Skin of body (tissue), 2 donors: Measurements from ENCODE around the gene CEACAM16. TPM values are rescaled to one million over a fixed set of nuclear protein-coding genes. Genes with fewer than 3 reads are reported as not detected.
"Not testable (repeated sequence)": the region's sequence is repeated elsewhere in the genome, so short reads cannot be mapped to it uniquely, and the experiment has no call there.

ENCODE experiments used
- DNase-seq: peaks from one replicate; lab custom pipeline; 2025; lab: John Stamatoyannopoulos, UW
- total RNA-seq: library from RNA; depleted of rRNA; stranded (reverse); fragments of >200 nt; gene quantifications from one replicate; pipeline ENCODE4 v1.2.3, GENCODE V29; 2014

The CEACAM16 gene
- total RNA-seq, 1 donor from 2014 or later: not detected

DNA sequence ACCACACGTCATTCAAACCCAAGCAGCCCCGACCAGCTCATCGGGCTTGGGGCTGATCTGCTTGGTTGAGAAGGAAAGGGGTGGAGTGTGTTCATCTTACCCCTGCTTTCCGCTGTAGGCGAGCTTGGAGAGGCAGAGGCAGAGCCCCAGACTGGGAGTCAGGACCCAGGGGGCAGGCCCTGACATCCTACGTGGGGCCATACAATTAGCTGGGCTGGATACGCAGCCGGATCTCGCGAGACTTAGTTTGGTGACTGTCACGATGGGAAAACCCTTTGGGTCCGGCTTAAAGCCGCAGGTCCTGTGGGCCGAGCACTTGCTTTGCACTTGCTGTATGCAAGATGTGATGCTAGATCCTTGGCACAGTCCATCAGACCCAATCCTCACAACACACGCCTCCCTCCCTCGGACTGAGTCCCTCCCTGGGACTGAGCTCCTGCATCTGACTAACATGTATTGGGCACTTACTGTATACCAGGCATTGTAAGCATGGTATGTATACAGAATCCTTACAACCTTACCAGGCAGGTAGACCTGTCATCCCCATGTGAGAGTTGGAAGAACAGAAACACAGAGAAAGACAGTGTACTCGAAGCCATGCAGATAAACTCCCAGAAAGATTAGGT, 3.7 kb downstream of the CEACAM16 start:
- no peak for DNase-seq

DNA sequence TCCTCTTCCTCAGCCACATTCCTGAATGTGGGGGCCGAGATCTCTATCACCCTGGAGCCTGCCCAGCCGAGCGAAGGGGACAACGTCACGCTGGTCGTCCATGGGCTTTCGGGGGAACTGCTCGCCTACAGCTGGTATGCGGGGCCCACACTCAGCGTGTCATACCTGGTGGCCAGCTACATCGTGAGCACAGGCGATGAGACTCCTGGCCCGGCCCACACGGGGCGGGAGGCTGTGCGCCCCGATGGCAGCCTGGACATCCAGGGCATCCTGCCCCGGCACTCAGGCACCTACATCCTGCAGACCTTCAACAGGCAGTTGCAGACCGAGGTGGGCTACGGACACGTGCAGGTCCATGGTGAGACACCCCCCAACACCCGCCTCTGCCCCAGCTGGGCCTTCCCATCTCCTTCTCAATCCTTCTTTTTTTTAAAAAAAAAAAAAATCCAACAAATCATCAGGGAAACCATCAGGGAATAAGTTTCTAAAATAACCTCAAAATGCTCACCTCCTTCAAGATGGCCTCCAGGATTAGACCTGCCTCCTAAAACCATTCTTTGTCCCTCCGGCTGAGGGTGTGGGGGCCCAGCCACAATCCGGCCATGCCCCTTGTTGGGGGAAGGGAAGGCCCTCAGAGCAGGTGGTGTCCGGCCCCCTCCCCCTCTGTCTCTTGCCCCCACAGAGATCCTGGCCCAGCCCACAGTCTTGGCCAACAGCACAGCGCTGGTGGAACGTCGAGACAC, 4.6 kb downstream of the CEACAM16 start:
- no peak for DNase-seq

DNA sequence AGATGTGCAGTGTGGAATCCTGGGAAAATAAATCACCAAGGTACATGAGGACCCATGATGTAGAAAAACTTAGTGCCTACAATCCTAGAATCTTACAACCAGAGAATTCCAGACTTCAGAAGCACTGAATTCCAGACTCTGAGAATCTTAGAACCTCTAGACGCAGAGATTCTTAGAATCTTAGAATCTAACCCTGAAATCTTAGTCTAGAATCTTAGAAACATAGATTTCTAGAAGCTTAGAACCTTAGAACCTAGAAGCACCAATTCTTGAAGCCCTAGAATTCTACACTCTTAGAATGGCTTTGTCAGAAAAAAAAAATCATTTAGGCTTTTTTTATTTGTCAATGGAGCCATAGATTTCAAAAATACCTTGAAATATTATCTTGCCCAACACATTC, 6.0 kb downstream of the CEACAM16 start:
- no peak for DNase-seq

DNA sequence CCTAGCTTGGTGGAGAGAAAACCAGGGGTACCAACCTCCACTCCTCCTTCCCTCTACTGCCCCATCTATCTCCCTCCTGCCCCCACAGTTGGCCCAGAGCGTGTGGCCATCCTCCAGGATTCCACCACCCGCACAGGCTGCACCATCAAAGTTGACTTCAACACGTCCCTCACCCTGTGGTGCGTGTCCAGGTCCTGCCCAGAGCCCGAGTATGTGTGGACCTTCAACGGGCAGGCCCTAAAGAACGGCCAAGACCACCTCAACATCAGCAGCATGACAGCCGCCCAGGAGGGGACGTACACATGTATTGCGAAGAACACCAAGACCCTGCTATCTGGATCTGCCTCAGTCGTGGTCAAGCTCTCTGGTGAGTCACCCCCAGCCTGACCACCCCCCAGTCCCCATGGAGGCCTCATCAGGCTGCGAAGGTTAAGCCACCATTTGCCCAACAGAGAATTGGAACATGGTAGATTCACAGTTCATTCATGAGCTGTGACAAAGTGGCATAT, 6.6 kb downstream of the CEACAM16 start:
- no peak for DNase-seq

DNA sequence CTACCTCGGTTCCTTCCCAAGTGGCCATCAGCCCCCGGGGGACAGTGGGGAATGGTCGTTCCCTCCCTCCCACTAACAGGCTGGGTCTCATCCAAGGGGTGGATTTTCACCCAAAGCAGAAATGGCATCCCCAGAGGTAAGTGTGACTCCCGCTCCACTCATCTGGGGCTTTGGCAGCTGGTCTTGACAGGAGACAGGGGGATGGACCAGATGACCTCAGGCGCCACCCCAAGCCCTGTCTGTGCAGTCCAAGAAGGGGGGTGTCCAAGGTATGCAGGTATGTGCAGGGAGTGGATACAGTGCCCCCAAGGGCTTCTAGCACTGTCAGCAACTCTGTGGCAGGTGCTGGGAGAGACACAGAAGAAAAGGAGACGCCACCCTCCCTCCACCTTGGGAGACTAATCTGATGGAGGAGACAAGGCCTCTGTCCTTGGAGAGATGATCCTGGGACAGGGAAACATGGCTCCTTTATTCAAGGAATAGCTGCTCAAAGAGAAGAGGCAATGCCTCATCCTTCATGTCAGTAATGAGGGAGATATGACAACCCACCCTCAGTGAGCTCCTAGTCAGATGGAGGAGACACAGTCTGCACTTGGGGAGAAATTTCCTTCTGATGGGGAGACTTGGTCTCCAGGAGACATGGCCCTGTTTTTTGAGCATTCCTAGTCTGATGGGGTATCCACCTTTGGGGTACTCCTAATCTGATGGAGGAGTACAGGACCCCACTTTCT, 7.7 kb downstream of the CEACAM16 start:
- no peak for DNase-seq

DNA sequence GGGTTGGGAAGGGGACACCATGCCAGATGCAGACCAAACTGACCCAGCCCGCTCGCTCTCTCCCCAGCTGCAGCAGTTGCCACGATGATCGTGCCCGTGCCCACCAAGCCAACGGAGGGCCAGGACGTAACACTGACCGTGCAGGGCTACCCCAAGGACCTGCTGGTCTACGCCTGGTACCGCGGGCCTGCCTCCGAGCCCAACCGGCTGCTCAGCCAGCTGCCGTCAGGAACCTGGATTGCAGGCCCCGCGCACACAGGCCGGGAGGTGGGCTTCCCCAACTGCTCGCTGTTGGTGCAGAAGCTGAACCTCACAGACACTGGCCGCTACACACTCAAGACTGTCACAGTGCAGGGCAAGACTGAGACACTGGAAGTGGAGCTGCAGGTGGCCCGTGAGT, 8.8 kb downstream of the CEACAM16 start:
- DNase-seq: no peak

DNA sequence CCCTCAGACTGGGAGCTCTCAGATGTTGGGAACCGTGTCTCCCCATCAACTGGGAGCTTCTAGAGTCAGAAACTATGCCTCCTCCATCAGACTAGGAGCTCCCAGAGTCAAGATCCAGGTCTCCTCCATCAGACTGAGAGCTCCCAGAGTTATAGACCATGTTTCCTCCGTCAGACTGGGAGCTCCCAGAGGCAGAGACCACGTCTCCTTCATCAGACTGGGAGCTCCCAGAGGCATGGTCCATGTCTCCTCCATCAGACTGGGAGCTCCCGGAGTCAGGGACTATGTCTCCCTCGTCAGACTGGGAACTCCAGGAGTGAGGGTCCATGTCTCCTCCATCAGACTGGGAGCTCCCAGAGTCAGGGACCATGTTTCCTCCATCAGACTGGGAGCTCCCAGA, 10.0 kb downstream of the CEACAM16 start:
- no peak for DNase-seq

DNA sequence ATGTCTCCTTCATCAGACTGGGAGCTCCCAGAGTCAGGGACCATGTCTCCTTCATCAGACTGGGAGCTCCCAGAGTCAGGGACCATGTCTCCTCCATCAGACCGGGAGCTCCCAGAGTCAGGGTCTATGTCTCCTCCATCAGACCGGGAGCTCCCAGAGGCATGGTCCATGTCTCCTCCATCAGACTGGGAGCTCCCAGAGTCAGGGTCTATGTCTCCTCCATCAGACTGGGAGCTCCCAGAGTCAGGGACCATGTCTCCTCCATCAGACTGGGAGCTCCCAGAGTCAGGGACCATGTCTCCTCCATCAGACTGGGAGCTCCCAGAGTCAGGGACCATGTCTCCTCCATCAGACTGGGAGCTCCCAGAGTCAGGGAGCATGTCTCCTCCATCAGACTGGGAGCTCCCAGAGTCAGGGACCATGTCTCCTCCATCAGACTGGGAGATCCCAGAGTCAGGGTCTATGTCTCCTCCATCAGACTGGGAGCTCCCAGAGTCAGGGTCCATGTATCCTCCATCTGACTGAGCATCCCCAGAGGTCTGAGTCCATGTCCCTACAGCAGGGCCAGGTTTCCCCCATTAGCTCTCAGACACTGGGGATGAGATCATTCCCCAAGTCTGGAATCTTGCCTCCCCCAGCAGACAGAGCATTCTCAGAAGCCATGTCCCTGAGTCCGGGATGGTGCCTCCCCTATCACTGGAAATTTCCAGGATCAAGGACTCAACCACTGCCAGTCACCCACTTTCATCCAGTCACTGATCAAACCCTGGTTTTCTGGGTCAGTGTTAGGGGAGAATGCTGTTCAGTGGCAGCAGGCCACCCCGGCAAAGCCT, 10.7 kb downstream of the CEACAM16 start:
- not testable (repeated sequence) for DNase-seq

DNA sequence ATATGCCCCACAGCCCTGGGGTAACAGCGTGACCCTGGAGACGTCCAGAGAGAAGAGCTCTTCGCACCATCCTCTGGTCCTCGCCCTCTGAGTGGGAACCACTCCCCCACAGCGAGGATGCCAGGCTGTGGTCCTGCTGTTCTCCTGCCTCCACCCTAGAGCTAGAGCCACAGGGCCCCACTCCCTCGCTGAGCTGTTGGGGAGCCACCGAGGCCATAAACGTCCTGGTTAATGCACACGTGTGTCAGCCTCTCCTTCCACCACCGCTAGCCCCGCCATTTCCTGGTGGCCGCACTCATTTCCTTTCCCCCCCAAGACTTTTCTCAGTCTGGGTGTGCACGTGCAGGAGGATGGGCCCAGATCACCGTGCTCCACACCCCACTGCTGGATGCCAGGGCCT, 11.5 kb downstream of the CEACAM16 start:
- no peak for DNase-seq

DNA sequence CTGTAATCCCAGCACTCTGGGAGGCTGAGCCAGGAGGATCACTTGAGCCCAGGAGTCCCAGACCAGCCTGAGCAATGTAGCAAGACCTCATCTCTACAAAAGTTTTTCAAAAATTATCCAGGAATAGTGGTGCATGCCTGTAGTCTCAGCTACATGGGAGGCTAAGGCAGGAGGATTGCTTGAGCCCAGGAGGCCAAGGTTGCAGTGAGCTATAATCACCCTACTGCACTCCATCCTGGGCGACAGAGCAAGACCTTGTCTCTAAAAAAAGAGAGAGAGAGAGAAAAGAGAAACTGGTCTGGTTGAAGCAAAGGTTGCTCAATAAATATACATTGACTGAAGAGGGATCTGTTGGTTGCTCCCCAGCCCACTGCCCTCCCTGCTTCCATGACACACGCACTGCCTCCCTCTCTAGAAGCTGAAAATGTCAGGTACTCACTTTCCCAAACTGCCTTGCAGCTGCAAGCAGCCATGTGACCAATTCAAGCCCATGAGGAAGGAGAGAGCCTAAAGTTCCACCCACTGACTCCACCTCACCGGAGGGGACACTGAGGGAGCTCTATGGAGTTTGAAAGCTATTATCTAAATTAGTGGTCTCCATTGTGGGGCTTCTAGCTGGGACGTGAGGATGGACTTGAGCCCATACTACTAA, 14.0 kb downstream of the CEACAM16 start:
- no peak for DNase-seq

DNA sequence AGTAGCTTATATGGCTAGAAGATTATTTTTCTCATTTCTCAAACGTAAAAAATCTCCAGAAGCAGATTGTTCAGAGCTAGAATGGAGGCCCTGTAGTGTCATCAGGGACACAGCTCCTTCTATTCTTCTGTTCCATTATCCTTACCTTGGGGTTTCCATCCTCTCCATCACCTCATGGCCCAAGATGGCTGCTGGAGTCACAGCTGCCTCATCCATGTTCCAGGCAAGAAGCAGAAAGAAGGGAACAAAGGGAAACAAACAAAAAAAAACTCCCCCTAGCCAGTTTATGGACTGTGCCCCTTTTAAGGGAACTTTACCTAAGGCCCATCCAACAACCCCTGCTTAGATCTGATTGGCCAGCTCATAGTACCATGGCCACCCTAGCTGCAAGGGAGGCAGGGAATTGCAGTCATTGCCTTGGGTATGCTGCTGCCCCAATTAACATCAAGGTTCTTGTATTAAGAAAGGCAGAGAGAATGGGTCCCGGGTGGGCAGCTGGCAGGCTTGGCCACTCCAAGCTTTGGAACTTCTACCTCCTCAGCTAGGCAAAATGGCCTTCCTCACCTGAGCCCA, 15.7 kb downstream of the CEACAM16 start:
- no peak for DNase-seq

DNA sequence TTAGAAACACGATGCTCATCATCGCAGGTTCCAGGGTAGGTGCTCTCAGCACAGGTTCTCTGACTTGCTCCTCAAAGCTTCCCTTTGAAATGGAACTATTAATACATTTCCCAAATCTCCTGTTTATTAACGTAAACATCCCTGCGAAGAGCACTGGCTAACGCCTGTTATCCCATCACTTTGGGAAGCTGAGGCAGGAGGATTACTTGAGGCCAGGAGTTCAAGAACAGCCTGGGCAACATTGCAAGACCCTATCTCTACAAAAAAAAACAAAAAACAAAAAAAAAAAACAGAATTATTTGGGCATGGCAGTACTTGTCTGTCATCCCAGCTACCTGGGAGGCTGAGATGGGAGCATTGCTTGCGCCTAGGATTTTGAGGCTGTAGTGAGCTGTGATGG, 18.7 kb downstream of the CEACAM16 start:
- no peak for DNase-seq

DNA sequence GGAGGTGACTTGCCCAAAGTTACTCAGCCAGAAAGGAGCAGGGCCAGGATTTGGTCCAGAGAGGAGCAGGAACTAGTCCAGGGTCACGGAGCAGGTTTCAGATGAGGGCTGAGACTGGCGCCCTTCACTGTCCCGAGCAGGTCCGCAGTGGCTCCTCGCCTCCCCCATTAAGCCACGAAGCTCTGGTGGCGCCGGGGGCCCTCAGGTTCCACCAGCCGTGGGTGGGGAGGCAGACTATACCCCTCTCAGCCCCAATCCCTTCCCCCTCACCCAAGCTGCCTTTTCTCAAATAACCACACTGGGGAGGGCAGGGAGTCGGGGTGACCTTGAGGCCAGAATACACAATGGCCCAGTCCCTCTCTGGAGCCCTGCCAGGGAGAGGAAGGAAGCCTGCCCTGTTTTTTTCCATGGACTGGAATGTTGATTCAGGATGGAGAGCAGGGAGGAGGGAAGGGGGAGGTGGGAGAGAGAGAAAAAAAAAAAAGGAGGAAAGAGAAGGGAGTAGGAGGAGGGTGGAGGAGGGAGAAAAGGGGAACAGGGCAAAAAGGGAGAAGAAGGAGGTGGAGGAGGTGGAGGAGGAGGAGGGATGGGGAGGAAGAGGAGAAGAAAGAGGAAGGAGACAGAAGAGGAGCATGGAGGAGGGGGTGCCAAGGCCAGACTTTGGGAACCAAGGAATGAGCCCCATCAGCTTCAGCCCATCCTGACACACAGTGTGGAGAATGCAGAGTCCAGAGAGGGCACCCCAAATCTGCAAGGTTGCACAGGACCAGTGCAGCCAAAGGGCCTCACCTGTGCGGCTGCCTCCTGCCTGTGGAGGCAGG, 19.7 kb downstream of the CEACAM16 start:
- peak; percentile 16 for DNase-seq

DNA sequence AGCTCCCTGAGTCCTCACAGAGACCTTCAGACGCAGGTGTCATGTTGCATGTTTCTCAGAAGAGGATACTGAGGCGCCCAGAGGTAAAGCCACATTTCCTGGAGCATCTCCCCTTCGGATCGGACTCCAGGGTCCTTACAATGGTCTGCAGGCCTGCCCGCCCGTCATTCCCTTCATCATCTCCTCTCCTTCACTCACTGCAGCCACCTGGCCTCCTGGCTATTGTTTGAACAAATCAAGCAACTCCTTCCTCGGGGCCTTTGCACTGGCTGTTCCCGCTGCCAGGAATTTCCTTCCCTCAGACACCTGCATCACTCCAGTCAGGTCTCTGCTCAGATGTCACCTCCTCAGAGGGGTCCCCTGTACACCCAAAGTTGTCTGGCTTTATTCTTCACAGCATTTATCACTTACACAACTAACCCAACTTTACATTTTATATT, 20.3 kb downstream of the CEACAM16 start:
- DNase-seq: no peak

DNA sequence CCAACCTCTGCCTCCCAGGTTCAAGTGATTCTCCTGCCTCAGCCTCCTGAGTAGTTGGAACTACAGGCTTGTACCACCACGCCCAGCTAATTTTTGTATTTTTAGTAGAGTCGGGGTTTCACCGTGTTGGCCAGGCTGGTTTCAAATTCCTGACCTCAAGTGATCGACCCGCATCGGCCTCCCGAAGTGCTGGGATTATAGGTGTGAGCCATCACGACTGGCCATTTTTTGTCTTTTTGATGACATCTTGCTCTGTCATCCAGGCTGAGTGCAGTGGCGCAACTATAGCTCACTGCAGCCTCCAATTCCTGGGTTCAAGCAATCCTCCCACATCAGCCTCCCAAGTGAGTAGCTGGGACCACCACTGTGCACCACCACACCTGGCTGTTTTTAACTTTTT, 21.4 kb downstream of the CEACAM16 start:
- not testable (repeated sequence) for DNase-seq

DNA sequence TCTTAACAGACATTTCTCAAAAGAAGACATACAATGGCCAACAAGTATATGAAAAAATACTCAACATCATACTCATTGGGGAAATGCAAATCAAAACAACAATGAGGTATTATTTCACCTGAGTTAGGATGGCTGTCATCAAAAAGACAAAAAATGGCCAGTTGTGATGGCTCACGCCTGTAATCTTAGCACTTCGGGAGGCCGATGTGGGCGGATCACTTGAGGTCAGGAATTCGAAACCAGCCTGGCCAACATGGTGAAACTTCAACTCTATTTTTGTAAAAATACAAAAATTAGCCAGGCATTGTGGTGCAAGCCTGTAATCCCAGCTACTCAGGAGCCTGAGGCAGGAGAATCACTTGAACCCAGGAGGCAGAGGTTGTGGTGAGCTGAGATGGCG, 22.0 kb downstream of the CEACAM16 start:
- DNase-seq: no peak

DNA sequence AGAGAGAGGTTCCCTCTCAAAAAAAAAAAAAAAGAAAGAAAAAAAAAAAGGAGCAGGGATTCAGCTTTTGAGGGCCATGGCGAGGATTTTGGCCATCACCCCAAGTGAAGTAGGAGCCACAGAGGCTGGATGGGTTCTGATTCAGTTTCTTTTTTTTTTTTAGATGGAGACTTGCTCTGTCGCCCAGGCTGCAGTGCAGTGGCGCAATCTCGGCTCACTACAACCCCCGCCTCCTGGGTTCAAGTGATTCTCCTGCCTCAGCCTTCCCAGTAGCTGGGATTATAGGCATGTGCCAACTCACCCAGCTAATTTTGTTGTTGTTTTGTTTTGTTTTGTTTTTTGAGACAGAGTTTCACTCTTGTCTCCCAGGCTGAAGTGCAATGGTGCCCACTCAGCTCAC, 22.4 kb downstream of the CEACAM16 start:
- DNase-seq: not testable (repeated sequence)

DNA sequence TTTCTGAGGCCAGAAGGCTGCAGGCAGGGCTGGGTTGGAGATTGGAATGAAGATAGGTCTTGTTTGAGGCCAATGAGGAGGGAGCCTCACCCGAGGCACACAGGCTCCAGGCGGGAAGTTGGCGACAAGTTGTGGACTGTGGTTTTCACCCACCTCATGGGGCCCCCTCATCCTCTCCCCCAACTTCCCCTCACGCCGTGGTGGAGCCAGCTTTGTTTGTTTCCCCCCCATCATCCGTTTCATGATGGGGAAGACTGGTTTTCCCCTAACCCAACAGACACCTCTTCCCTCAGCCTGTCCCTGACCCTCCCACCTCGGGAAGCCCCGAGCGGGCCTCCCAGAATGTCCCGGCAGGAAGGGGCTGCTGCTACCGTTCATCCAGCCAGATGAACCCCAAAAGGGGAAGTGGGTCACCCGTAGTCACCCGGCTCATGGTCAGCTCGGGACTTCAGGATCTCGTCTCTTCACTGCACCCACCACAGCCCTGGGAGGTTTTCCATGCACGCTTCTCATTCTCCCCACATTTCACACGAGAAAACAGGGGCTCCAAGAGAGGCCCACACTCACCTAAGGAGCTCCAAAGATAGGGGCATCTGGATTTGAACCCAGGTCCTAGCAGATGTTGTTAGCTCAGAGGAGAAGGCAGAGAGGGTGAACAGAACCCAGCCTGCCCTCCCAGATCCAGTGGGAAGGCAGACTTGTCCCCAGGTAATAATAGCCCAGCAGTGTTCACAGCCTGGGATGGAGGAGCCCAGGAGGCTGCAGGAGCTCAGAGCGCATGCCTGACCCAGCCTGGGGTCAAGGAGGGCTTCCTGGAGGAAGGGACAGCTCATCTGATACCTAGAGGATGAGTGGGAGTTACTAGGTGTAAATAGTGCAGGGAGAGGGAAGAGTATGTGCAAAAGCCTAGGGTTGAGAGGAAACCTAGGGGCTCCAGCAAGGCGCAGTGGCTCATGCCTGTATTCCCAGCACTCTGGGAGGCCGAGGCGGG, 23.5 kb downstream of the CEACAM16 start:
- no peak for DNase-seq
